Activated naive CD8-positive, alpha-beta T cell treated with anti-CD3 and anti-CD28 coated beads, Interleukin-2, amount 10 ng/mL, durations not matched to agents 7 days and 5 days (primary cell): ENCODE data around the gene SMAD4. TPM values are rescaled to one million over a fixed set of nuclear protein-coding genes. Genes with fewer than 3 reads are reported as not detected.
A peak's percentile ranks its signal among the peaks of the same experiment; 100 is the strongest.
"Not testable (repeated sequence)": the region's sequence is repeated elsewhere in the genome, so short reads cannot be mapped to it uniquely, and the experiment has no call there.

Source experiments
- ATAC-seq: fragments of 150-1000 bp; cut with Tn5 transposase; one replicate; pipeline ENCODE4 v1.10.0; 2021; ENCODE audit warnings: low read depth, moderate library complexity
- POLR2A ChIA-PET: fragments of 350-600 bp; sonication (Branson Sonifier 250); formaldehyde crosslinking; loops from one replicate; lab custom pipeline; 2021; ENCODE audit warnings: antibody characterized with exemption; lab: Charles Lee
- DNase-seq: peaks from one replicate; pipeline ENCODE4 v3.0.0; 2021
- H3K27ac Mint-ChIP-seq: one replicate; pipeline ENCODE4 v1.8.0; 2022; ENCODE audit warnings: mild to moderate bottlenecking, mixed read lengths
- H3K27me3 Mint-ChIP-seq: one replicate; pipeline ENCODE4 v1.8.0; 2022; ENCODE audit warnings: mild to moderate bottlenecking, moderate library complexity, mixed read lengths
- H3K36me3 Mint-ChIP-seq: one replicate; pipeline ENCODE4 v1.8.0; 2021; ENCODE audit warnings: mild to moderate bottlenecking, mixed read lengths
- H3K4me1 Mint-ChIP-seq: one replicate; pipeline ENCODE4 v1.8.0; 2021; ENCODE audit warnings: mixed read lengths
- H3K4me3 Mint-ChIP-seq: one replicate; pipeline ENCODE4 v1.8.0; 2022; ENCODE audit warnings: mild to moderate bottlenecking, moderate library complexity, mixed read lengths
- H3K9me3 Mint-ChIP-seq: one replicate; pipeline ENCODE4 v1.8.0; 2021; ENCODE audit warnings: mixed read lengths
- total RNA-seq, 2 experiments: library from RNA; stranded (reverse); gene quantifications; one replicate each; pipeline ENCODE4 v1.2.3, GENCODE V29; 2021

The SMAD4 gene
- total RNA-seq, 2 experiments from 2014 or later = 84.9 to 105 TPM

DNA sequence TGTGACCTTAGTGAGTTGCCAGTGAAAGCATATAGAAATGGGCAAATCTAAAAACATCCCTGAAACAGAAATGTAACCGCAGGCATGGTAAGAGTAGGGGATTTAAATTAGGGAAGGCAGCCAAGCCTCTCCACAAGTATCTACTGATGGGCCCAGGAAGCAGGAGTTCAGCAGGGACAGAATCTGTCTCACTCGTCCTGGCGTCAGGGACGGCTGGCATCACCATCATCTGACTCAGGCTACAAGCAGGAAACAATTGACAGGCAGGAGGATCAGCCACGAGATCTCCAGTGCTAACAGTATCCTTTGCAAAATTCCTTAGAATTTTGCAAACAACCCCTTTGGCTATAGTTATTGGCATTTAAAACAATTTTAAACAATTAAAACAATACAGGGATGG lies 61.3 kb downstream of the SMAD4 start:
- POLR2A ChIA-PET = no interaction called here
- Mint-ChIP-seq H3K27ac (no peak overlapping the region), H3K4me3 (no peak overlapping the region), H3K4me1 (no peaks in the 10 kb centered on the region), H3K36me3 (peaks cover 21% of the 10 kb centered on the region), H3K9me3 (peaks cover 17% of the 10 kb centered on the region), H3K27me3 (peaks cover 5% of the 10 kb centered on the region)
- no peak for DNase-seq
- ATAC-seq = no peak

DNA sequence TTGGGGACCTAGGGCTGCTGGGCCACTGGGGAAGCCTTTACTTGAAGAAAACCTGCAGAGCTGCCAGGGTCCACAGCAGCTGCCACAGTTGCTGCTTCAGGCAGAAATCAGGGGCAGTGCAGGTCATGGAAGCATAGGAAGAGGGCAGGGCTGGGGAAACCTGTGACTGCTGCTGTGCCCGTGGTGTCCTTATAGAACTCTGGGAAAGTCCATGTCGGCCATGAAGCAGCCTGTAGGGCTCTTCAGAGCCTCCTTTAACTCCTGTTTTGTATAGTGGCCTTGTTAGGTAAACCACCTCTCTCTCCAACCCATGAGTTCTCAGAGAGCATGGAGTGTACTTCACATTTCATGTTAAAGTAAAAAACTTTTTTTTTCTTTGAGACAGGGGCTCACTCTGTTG lies 62.1 kb downstream of the SMAD4 start:
- no peak for ATAC-seq

DNA sequence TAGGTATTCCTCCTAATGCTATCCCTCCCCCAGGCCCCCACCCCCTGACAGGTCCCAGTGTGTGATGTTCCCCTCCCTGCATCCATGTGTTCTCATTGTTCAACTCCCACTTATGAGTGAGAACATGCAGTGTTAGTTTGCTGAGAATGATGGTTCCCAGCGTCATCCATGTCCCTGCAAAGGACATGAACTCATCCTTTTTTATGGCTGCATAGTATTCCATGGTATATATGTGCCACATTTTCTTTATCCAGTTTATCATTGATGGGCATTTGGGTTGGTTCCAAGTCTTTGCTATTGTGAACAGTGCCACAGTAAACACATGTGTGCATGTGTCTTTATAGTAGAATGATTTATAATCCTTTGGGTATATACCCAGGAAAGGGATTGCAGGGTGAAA lies 63.0 kb downstream of the SMAD4 start:
- ATAC-seq, H3K27me3 Mint-ChIP-seq, H3K4me1 Mint-ChIP-seq, H3K9me3 Mint-ChIP-seq, DNase-seq, H3K36me3 Mint-ChIP-seq, H3K4me3 Mint-ChIP-seq, H3K27ac Mint-ChIP-seq, POLR2A ChIA-PET: not testable (repeated sequence)

More for the DNA sequence above, 62.1 kb downstream of the SMAD4 start:
- Mint-ChIP-seq H3K4me1 (no peaks in the 10 kb centered on the region), H3K9me3 (peaks cover 13% of the 10 kb centered on the region), H3K36me3 (peaks cover 14% of the 10 kb centered on the region), H3K27ac (no peak overlapping the region), H3K27me3 (peaks cover 5% of the 10 kb centered on the region), H3K4me3 (no peak overlapping the region)
- no peak for DNase-seq
- POLR2A ChIA-PET = no interaction called here

DNA sequence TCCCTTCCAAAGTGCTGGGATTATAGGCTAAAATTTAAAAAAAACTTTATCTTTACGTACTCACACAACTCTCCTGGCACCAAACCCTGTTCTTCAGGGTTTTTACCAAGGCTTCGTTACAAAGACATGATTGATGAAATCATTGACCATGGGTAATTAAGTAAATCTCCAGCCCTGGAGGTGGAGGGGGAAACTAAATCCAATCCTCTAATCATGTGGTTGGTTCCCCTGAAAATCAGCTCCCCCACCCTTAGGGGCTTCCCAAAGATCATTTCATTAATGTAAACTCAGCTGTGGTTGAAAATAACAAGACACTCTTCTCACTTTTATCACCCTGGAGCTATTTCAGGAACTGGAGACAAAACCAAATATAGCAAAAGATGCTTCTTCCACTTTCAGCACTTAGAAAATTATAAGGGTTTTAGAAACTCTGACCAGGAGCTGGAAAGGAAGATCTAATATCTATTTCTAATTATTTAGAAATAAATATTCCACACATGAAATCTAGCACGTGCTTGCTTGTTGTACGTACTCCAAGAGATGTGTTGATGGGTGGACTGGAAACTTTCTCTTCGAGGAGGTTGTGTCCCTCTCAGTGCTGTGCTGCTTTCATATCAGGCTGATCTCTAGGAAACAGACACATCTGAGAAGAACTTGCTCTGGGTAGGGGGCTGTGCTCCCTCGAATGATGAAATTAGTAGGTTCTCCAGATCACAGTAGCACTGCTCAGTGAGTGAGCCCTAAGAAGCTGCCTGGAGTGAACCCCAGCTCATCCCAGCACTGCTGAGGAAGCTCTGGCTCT lies 67.2 kb downstream of the SMAD4 start:
- H3K27ac Mint-ChIP-seq = no peak overlapping the region
- H3K36me3 Mint-ChIP-seq = peaks cover 2% of the 10 kb centered on the region
- no peaks in the 10 kb centered on the region for H3K4me1 Mint-ChIP-seq
- DNase-seq = no peak
- POLR2A ChIA-PET = no interaction called here
- H3K4me3 Mint-ChIP-seq = no peak overlapping the region
- H3K27me3 Mint-ChIP-seq = peaks cover 3% of the 10 kb centered on the region
- peaks cover 5% of the 10 kb centered on the region for H3K9me3 Mint-ChIP-seq
- no peak for ATAC-seq

GRCh38 chr18:51098082-51098481 lies 68.1 kb downstream of the SMAD4 start:
- Mint-ChIP-seq H3K9me3 (peaks cover 7% of the 10 kb centered on the region), H3K4me1 (no peaks in the 10 kb centered on the region), H3K27me3 (peaks cover 3% of the 10 kb centered on the region), H3K36me3 (peaks cover 2% of the 10 kb centered on the region), H3K4me3 (no peak overlapping the region), H3K27ac (no peak overlapping the region)
- POLR2A ChIA-PET = no interaction called here
- ATAC-seq = no peak
- no peak for DNase-seq

- H3K4me3 Mint-ChIP-seq = no peak overlapping the region
- peaks cover 7% of the 10 kb centered on the region for H3K9me3 Mint-ChIP-seq
- peaks cover 3% of the 10 kb centered on the region for H3K27me3 Mint-ChIP-seq
- no peaks in the 10 kb centered on the region for H3K4me1 Mint-ChIP-seq
- no peak for DNase-seq
- H3K27ac Mint-ChIP-seq = no peak overlapping the region
- H3K36me3 Mint-ChIP-seq = peaks cover 2% of the 10 kb centered on the region
- no peak for ATAC-seq
- POLR2A ChIA-PET = no interaction called here
Measured at GRCh38 chr18:51098513-51098912, 68.5 kb downstream of the SMAD4 start.

- Mint-ChIP-seq H3K36me3 (peaks cover 3% of the 10 kb centered on the region), H3K9me3 (peaks cover 6% of the 10 kb centered on the region), H3K4me3 (no peak overlapping the region), H3K4me1 (no peaks in the 10 kb centered on the region), H3K27ac (no peak overlapping the region), H3K27me3 (no peaks in the 10 kb centered on the region)
- ATAC-seq = no peak
- POLR2A ChIA-PET = no interaction called here
- no peak for DNase-seq
Measured at GRCh38 chr18:51100385-51101120, 70.5 kb downstream of the SMAD4 start.

DNA sequence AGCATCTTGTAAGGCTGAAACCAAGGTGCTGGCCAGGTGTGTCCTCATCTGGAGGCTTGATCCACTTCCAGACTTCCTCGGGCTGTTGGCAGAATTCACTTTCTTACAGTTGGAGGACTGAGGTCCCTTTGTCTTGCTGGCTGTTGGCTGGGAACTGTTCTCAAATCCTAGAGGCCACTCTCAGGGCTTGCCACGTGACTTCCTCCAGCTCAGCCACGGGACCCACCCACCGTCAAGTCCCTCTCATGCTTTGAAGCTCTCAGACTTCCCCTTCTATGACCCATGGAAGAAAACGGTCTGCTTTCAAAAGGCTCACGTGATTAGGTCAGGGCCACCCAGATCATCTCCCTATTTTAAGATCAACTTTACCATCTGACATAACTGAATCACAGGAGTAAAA lies 77.1 kb downstream of the SMAD4 start:
- Mint-ChIP-seq H3K4me3 (no peak overlapping the region), H3K27ac (peak overlapping the region; percentile 66), H3K4me1 (peaks cover 19% of the 10 kb centered on the region), H3K27me3 (peaks cover 2% of the 10 kb centered on the region), H3K36me3 (peaks cover 6% of the 10 kb centered on the region), H3K9me3 (peaks cover 6% of the 10 kb centered on the region)
- POLR2A ChIA-PET = no interaction called here
- ATAC-seq (peak; percentile 23), DNase-seq (no peak)

DNA sequence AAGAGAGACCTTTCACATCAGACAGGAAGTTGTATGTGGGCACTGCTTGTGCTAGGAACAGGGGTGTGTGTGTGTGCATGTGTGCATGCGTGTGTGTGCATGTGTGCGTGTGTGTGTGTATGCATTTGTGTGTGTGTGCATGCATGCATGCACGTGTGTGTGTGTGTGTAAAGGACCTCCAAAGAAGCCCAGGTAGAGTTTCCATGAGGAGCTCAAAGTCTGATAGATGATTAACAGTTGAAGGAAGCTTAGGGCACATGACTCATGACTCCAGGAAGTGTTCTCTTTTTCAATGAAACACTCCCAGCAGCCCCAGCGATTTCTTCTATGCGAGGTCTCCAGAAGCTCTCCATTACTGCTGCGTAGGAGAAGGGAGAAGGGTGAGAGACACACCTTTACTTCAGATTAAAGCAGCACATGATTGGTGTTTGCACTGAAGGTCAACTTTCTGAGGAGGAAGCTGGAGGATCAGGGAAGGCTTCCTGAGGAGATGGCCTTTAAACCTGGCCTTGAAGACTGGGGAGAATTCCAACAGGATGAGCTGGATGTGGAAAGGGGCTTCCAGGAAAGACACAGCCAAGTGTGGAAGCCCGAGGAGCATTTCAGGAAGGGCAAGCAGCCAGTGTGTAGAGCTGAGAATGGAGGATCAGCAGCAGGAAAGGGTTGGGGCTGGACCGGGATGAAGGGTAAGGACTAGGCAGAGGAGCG lies 77.7 kb downstream of the SMAD4 start:
- Mint-ChIP-seq H3K27ac (peak overlapping the region; percentile 66), H3K4me3 (no peak overlapping the region), H3K27me3 (peaks cover 2% of the 10 kb centered on the region), H3K4me1 (peaks cover 19% of the 10 kb centered on the region), H3K9me3 (peaks cover 3% of the 10 kb centered on the region), H3K36me3 (peaks cover 6% of the 10 kb centered on the region)
- DNase-seq = no peak
- POLR2A ChIA-PET = no interaction called here
- peak; percentile 46 for ATAC-seq

DNA sequence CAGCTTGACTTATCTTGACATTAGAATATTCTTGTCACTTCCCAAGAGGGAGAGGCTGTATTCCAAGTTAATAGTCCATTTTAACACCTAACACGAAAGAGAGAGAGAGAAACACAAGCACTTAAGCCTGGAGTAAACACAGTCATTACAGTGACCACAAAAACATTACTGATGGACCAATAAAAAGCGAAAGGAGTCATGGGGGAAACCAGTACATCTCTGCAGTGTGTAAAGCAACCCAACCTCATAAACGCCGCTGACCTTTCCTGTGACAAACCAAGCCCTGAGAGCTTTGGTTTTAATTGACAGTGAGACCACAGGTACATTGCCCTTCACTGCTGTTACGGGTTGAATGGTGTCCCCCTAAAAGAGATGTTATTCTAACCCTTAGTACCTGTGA lies 78.3 kb downstream of the SMAD4 start:
- Mint-ChIP-seq H3K36me3 (peaks cover 6% of the 10 kb centered on the region), H3K4me3 (no peak overlapping the region), H3K27me3 (peaks cover 2% of the 10 kb centered on the region), H3K9me3 (peaks cover 1% of the 10 kb centered on the region), H3K4me1 (peaks cover 19% of the 10 kb centered on the region), H3K27ac (no peak overlapping the region)
- POLR2A ChIA-PET = no interaction called here
- DNase-seq (no peak), ATAC-seq (no peak)

- Mint-ChIP-seq H3K27me3 (peaks cover 2% of the 10 kb centered on the region), H3K4me3 (no peak overlapping the region), H3K36me3 (peaks cover 4% of the 10 kb centered on the region), H3K4me1 (peaks cover 19% of the 10 kb centered on the region), H3K27ac (no peak overlapping the region), H3K9me3 (no peaks in the 10 kb centered on the region)
- DNase-seq (peak; percentile 85), ATAC-seq (peak; percentile 81)
- POLR2A ChIA-PET = no interaction called here
Measured at GRCh38 chr18:51110073-51110797, 80.2 kb downstream of the SMAD4 start.

DNA sequence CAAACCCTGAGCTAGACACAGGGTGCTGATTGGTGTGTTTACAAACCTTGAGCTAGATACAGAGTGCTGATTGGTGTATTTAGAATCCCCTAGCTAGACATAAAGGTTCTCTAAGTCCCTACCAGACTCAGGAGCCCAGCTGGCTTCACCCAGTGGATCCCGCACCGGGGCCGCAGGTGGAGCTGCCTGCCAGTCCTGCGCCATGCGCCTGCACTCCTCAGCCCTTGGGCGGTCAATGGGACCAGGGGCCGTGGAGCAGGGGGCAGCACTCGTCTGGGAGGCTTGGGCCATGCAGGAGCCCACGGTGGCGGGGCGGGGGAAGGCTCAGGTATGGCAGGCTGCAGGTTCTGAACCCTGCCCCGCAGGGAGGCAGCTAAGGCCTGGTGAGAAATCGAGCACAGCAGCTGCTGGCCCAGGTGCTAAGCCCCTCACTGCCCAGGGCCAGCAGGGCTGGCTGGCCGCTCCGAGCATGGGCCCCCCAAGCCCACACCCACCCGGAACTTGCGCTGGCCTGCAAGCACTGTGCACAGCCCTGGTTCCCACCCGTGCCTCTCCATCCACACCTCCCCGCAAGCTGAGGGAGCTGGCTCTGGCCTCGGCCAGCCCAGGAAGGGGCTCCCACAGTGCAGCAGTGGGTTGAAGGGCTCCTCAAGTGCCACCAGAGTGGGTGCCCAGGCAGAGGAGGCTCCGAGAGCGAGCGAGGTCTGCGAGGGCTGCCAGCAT lies 81.8 kb downstream of the SMAD4 start:
- H3K9me3 Mint-ChIP-seq, ATAC-seq, H3K4me3 Mint-ChIP-seq, H3K27me3 Mint-ChIP-seq, H3K36me3 Mint-ChIP-seq, DNase-seq, POLR2A ChIA-PET, H3K27ac Mint-ChIP-seq: not testable (repeated sequence)
- H3K4me1 Mint-ChIP-seq = peaks cover 19% of the 10 kb centered on the region
